Endodermal cell (in vitro differentiated cells): ENCODE data around the gene HAAO. TPM values are rescaled to one million over a fixed set of nuclear protein-coding genes. Genes with fewer than 3 reads are reported as not detected.

Experiments used
- DNase-seq: peaks from one replicate; pipeline ENCODE4 v3.0.0-alpha.2; 2017
- H3K27ac ChIP-seq: 2 replicates; pipeline ENCODE4 v1.5.1; 2013; ENCODE audit warnings: mild to moderate bottlenecking, low read depth, low read length, moderate library complexity
- H3K27me3 ChIP-seq: 2 replicates; pipeline ENCODE4 v1.6.1; 2013; ENCODE audit warnings: mild to moderate bottlenecking, low read length, moderate library complexity; ENCODE audit not compliant: insufficient read depth, control insufficient read depth, poor library complexity, severe bottlenecking
- H3K36me3 ChIP-seq: 2 replicates; pipeline ENCODE4 v1.7.0; 2013; ENCODE audit warnings: mild to moderate bottlenecking, low read length, moderate library complexity; ENCODE audit not compliant: control insufficient read depth, insufficient read depth
- H3K4me1 ChIP-seq: one replicate; pipeline ENCODE4 v1.7.0; 2013; ENCODE audit warnings: low read length; ENCODE audit not compliant: control insufficient read depth, insufficient read depth
- H3K4me3 ChIP-seq: 2 replicates; pipeline ENCODE4 v1.5.1; 2013; ENCODE audit warnings: mild to moderate bottlenecking, low read length, moderate library complexity
- H3K9ac ChIP-seq: 2 replicates; pipeline ENCODE4 v1.6.1; 2013; ENCODE audit warnings: mild to moderate bottlenecking, low read length, moderate library complexity; ENCODE audit not compliant: poor library complexity, severe bottlenecking; ENCODE audit errors: extremely low read depth
- H3K9me3 ChIP-seq: 2 replicates; pipeline ENCODE4 v1.6.1; 2013; ENCODE audit warnings: mild to moderate bottlenecking, low read length, moderate library complexity; ENCODE audit not compliant: control insufficient read depth
- H3K27ac Mint-ChIP-seq: 2 replicates; pipeline ENCODE4 v1.8.0; 2020; ENCODE audit warnings: mixed read lengths
- H3K27me3 Mint-ChIP-seq: 2 replicates; pipeline ENCODE4 v1.8.0; 2021; ENCODE audit warnings: mild to moderate bottlenecking, mixed read lengths; ENCODE audit not compliant: insufficient read depth
- H3K36me3 Mint-ChIP-seq: 2 replicates; pipeline ENCODE4 v1.8.0; 2020; ENCODE audit warnings: low read depth, mixed read lengths
- H3K4me1 Mint-ChIP-seq: 2 replicates; pipeline ENCODE4 v1.8.0; 2020; ENCODE audit warnings: mixed read lengths
- H3K4me3 Mint-ChIP-seq: 2 replicates; pipeline ENCODE4 v1.8.0; 2020; ENCODE audit warnings: mild to moderate bottlenecking, moderate library complexity, mixed read lengths
- H3K9me3 Mint-ChIP-seq: 2 replicates; pipeline ENCODE4 v1.8.0; 2020; ENCODE audit warnings: mild to moderate bottlenecking, mixed read lengths
- WGBS, 2 experiments: methylation state at CpG; one replicate each; pipeline versions ENCODE4 v1.1.5 to v1.1.7; 2013; ENCODE audit warnings: missing lambda C conversion rate in 2 of 2, mixed read lengths in 1 of 2; ENCODE audit not compliant: insufficient coverage in 1 of 2, insufficient read length in 1 of 2; 5-methylcytosine and 5-hydroxymethylcytosine counted together
- total RNA-seq, 2 donors: library from RNA; stranded (reverse); fragmentation: NEBNext Ultra II Directional in 1 of 2; extraction: Animal tissue kit (Norgen Biotek cat#: 25700) in 1 of 2; gene quantifications; 2 replicates in 1 of 2; 3 replicates in 1 of 2; pipeline ENCODE4 v1.2.1, GENCODE V29; 2021
- TF ChIP-seq, protein P1 (sequence below): fragments of 200-600 bp; sonication (generic); conservative IDR thresholded peaks from 2 replicates; pipeline ENCODE4 v1.5.0; 2021; ENCODE audit warnings: antibody characterized with exemption, mild to moderate bottlenecking

The HAAO gene
- total RNA-seq, 2 donors from 2014 or later, result 13.4 to 24.2 TPM

DNA sequence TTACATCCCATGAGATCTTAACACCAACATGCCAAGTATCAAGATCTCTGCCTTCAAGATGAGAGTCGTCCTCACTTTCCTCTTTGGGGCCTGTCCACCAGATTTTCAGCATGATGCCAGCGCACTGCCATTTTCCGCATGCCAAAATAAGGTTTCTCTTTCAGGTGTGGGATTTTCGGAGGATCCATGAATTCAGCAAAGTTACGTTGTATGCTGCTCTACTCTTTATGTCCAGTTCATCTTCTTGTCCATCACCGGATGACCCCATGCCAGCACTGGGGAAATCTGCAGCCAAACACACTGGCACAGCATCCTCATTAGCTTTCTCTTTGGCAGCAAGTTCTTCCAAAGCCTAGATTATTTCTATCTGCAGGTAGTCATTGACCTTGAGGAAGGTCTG lies 4.9 kb upstream of the HAAO start:
- H3K4me3 Mint-ChIP-seq, result no peak overlapping the region
- H3K9me3 Mint-ChIP-seq, result peaks cover 4% of the 10 kb centered on the region
- Histone ChIP-seq H3K4me1 (peaks cover 3% of the 10 kb centered on the region), H3K27me3 (peaks cover 45% of the 10 kb centered on the region), H3K9ac (no peak overlapping the region), H3K36me3 (no peaks in the 10 kb centered on the region), H3K4me3 (no peak overlapping the region), H3K27ac (no peak overlapping the region), H3K9me3 (peaks cover 10% of the 10 kb centered on the region)
- H3K36me3 Mint-ChIP-seq, result peaks cover 4% of the 10 kb centered on the region
- peaks cover 28% of the 10 kb centered on the region for H3K27me3 Mint-ChIP-seq
- peaks cover 16% of the 10 kb centered on the region for H3K4me1 Mint-ChIP-seq
- TF ChIP-seq, protein P1, sequence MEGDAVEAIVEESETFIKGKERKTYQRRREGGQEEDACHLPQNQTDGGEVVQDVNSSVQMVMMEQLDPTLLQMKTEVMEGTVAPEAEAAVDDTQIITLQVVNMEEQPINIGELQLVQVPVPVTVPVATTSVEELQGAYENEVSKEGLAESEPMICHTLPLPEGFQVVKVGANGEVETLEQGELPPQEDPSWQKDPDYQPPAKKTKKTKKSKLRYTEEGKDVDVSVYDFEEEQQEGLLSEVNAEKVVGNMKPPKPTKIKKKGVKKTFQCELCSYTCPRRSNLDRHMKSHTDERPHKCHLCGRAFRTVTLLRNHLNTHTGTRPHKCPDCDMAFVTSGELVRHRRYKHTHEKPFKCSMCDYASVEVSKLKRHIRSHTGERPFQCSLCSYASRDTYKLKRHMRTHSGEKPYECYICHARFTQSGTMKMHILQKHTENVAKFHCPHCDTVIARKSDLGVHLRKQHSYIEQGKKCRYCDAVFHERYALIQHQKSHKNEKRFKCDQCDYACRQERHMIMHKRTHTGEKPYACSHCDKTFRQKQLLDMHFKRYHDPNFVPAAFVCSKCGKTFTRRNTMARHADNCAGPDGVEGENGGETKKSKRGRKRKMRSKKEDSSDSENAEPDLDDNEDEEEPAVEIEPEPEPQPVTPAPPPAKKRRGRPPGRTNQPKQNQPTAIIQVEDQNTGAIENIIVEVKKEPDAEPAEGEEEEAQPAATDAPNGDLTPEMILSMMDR, result no peak
- no peak for DNase-seq
- no peak overlapping the region for H3K27ac Mint-ChIP-seq
- 78 to 83% methylated on average over 6 of the region's 6 CpGs for WGBS, 2 experiments

DNA sequence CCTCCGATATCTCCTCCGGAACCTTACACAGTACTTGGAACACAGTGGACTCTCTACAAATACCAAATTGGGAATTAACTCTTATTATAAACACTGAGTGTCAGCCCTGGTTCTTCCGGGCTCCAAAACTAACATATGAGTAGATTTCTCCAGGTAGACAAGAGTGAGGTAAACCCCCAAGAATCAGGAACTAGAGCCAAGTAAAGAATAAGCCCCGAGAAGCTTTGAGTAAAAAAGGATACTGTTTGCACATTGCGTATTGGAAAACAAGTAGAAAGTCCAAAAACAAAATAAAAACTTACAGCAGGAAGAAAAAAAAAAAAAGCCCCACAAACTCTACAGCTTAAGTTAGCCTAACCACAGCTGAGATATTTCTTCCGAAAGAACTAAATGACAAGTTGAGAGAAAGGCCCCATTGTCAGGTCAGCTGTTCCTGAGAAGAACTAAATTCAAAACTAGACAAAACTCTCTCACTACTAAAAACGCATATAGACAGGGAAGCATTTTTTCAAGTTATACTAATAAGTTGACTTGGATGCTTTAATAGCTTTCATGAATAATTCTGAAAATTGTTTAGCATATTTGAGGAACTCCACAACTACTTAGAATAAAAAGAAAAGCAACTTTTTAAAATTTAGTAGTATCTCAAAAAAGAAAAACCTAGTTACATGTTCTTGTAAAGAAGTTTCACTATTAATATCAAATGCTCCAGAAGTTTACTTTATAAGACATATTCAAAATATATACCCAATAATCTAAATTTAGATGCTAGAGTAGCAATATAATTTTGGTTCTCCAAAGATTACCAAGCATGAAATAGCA lies 4.3 kb upstream of the HAAO start:
- H3K4me3 ChIP-seq, result no peak overlapping the region
- no peak overlapping the region for H3K27ac ChIP-seq

DNA sequence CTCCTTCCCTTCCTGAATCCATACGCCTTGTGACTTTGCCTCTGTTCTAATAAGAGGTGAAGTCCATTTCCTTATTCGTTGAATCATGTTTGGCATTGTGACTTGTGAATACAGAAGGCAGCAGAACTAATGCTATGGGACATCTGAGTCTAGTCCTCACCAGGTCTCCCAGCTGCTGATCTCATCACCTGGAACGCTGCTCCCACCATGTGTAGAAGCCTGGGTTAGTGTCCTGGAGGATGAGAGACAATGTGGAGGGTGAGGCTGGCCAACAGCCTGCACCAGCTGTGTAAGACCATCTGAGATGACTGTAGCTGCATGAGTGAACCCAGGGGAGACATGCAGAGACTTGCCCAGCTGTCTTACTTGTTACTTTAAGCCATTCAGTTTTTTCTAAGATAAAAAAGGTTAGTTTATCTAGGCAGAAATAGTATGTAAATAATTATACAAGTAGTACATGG lies 3.5 kb upstream of the HAAO start:
- Mint-ChIP-seq H3K4me3 (no peak overlapping the region), H3K27me3 (peaks cover 32% of the 10 kb centered on the region), H3K9me3 (peaks cover 4% of the 10 kb centered on the region), H3K36me3 (peaks cover 4% of the 10 kb centered on the region), H3K4me1 (peaks cover 23% of the 10 kb centered on the region), H3K27ac (no peak overlapping the region)
- no peak for DNase-seq
- WGBS, 2 experiments, result 63 to 100% methylated on average over 1 to 3 of the region's 3 CpGs
- Histone ChIP-seq H3K4me1 (peaks cover 3% of the 10 kb centered on the region), H3K9me3 (peaks cover 10% of the 10 kb centered on the region), H3K9ac (no peak overlapping the region), H3K27me3 (peaks cover 39% of the 10 kb centered on the region), H3K36me3 (no peaks in the 10 kb centered on the region), H3K27ac (no peak overlapping the region), H3K4me3 (no peak overlapping the region)
- TF ChIP-seq, protein P1, result no peak

More for the DNA sequence above, 4.3 kb upstream of the HAAO start:
- TF ChIP-seq, protein P1, result no peak
- H3K36me3 Mint-ChIP-seq, result peaks cover 4% of the 10 kb centered on the region
- H3K9me3 Mint-ChIP-seq, result peaks cover 4% of the 10 kb centered on the region
- Histone ChIP-seq H3K36me3 (no peaks in the 10 kb centered on the region), H3K27me3 (peaks cover 45% of the 10 kb centered on the region), H3K9ac (no peak overlapping the region), H3K4me1 (peaks cover 3% of the 10 kb centered on the region), H3K9me3 (peaks cover 10% of the 10 kb centered on the region)
- no peak overlapping the region for H3K27ac Mint-ChIP-seq
- 99 to 100% methylated on average over 3 to 6 of the region's 7 CpGs for WGBS, 2 experiments
- H3K27me3 Mint-ChIP-seq, result peaks cover 31% of the 10 kb centered on the region
- no peak overlapping the region for H3K4me3 Mint-ChIP-seq
- DNase-seq, result no peak
- peaks cover 21% of the 10 kb centered on the region for H3K4me1 Mint-ChIP-seq
